ENCODE results near the gene GSE1.

- TF ChIP-seq CTCF (IDR thresholded peaks at IDR 0.05) (no peak), POLR2AphosphoS5 (IDR thresholded peaks at IDR 0.05) (no peak), POLR2A (IDR thresholded peaks at IDR 0.05) (no peak), EP300 (IDR thresholded peaks at IDR 0.05) (no peak)
These were observed 28.9 kb upstream of the GSE1 start for GRCh38 chr16:85584267-85584666.
